Activated naive CD8-positive, alpha-beta T cell treated with anti-CD3 and anti-CD28 coated beads, Interleukin-2, amount 50 U/mL, for 24 hours (primary cell): ENCODE measurements around the gene NOA1.

ENCODE experiments used
- ATAC-seq: fragments of 150-1000 bp; cut with Tn5 transposase; one replicate; pipeline ENCODE4 v1.10.0; 2021
- DNase-seq: peaks from one replicate; pipeline ENCODE4 v3.0.0; 2021
- H3K27ac Mint-ChIP-seq: one replicate; pipeline ENCODE4 v1.8.0; 2021; ENCODE audit warnings: mild to moderate bottlenecking, mixed read lengths
- H3K27me3 Mint-ChIP-seq: one replicate; pipeline ENCODE4 v1.8.0; 2021; ENCODE audit warnings: mixed read lengths
- H3K36me3 Mint-ChIP-seq: one replicate; pipeline ENCODE4 v1.8.0; 2021; ENCODE audit warnings: low read depth, mixed read lengths
- H3K4me1 Mint-ChIP-seq: one replicate; pipeline ENCODE4 v1.8.0; 2021; ENCODE audit warnings: mixed read lengths
- H3K4me3 Mint-ChIP-seq: one replicate; pipeline ENCODE4 v1.8.0; 2021; ENCODE audit warnings: mild to moderate bottlenecking, moderate library complexity, mixed read lengths
- H3K9me3 Mint-ChIP-seq: one replicate; pipeline ENCODE4 v1.8.0; 2021; ENCODE audit warnings: mixed read lengths

Gene NOA1

GRCh38 chr4:56977321-56978012 lies at the start of gene NOA1:
Gene NOA1 (minus strand): TSS chr4:56977606. CDS start chr4:56977585, 21 bp downstream.
- H3K9me3 Mint-ChIP-seq = peaks cover 11% of the 10 kb centered on the region
- H3K4me1 Mint-ChIP-seq = peaks cover 61% of the 10 kb centered on the region
- H3K27ac Mint-ChIP-seq = peak within 1 kb of the TSS; percentile 99
- H3K4me3 Mint-ChIP-seq = peak within 1 kb of the TSS; percentile 100
- peaks cover 2% of the 10 kb centered on the region for H3K27me3 Mint-ChIP-seq
- peak; percentile 98 for DNase-seq
- ATAC-seq = peak; percentile 85
- H3K36me3 Mint-ChIP-seq = peaks cover 60% of the 10 kb centered on the region

DNA sequence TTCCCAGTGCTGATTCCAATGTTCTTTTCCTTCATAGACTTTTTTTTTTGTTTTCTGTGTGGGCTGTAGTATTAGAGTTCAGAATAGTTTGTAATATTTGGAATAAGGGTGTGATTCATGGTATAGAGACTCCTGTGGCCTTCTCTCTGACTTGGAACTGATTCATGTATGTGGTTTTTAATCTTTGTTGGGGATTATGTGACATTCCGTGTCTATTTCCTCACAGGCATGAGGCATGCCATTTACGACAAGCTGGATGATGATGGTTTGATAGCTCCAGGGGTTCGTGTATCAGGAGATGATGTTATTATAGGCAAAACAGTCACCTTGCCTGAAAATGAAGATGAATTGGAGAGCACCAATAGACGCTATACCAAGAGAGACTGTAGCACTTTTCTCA lies 45.7 kb upstream of the NOA1 start:
- no peak overlapping the region for H3K4me3 Mint-ChIP-seq
- no peaks in the 10 kb centered on the region for H3K27me3 Mint-ChIP-seq
- H3K36me3 Mint-ChIP-seq = peaks cover 68% of the 10 kb centered on the region
- DNase-seq (no peak), ATAC-seq (no peak)
- H3K4me1 Mint-ChIP-seq = no peaks in the 10 kb centered on the region
- H3K27ac Mint-ChIP-seq = no peak overlapping the region
- no peaks in the 10 kb centered on the region for H3K9me3 Mint-ChIP-seq

GRCh38 chr4:57020467-57021101 lies 43.2 kb upstream of the NOA1 start:
- Mint-ChIP-seq H3K36me3 (peaks cover 68% of the 10 kb centered on the region), H3K27me3 (no peaks in the 10 kb centered on the region), H3K4me1 (no peaks in the 10 kb centered on the region), H3K27ac (no peak overlapping the region), H3K9me3 (no peaks in the 10 kb centered on the region), H3K4me3 (no peak overlapping the region)
- ATAC-seq = no peak
- DNase-seq = no peak

GRCh38 chr4:57018980-57019379 lies 41.6 kb upstream of the NOA1 start:
- H3K4me3 Mint-ChIP-seq = no peak overlapping the region
- no peak overlapping the region for H3K27ac Mint-ChIP-seq
- H3K4me1 Mint-ChIP-seq = no peaks in the 10 kb centered on the region
- DNase-seq = no peak
- peaks cover 62% of the 10 kb centered on the region for H3K36me3 Mint-ChIP-seq
- no peaks in the 10 kb centered on the region for H3K9me3 Mint-ChIP-seq
- ATAC-seq = no peak
- H3K27me3 Mint-ChIP-seq = no peaks in the 10 kb centered on the region

- no peaks in the 10 kb centered on the region for H3K9me3 Mint-ChIP-seq
- H3K27ac Mint-ChIP-seq = peak overlapping the region; percentile 45
- H3K27me3 Mint-ChIP-seq = no peaks in the 10 kb centered on the region
- ATAC-seq = no peak
- H3K4me1 Mint-ChIP-seq = no peaks in the 10 kb centered on the region
- DNase-seq = no peak
- peaks cover 57% of the 10 kb centered on the region for H3K36me3 Mint-ChIP-seq
- H3K4me3 Mint-ChIP-seq = no peak overlapping the region
These were observed 36.2 kb upstream of the NOA1 start for GRCh38 chr4:57013543-57014120.

GRCh38 chr4:56999751-57000150 lies 22.3 kb upstream of the NOA1 start:
- peaks cover 58% of the 10 kb centered on the region for H3K36me3 Mint-ChIP-seq
- no peak for DNase-seq
- H3K27me3 Mint-ChIP-seq = no peaks in the 10 kb centered on the region
- ATAC-seq = no peak
- peaks cover 7% of the 10 kb centered on the region for H3K4me1 Mint-ChIP-seq
- no peak overlapping the region for H3K27ac Mint-ChIP-seq
- H3K9me3 Mint-ChIP-seq = no peaks in the 10 kb centered on the region
- H3K4me3 Mint-ChIP-seq = no peak overlapping the region

DNA sequence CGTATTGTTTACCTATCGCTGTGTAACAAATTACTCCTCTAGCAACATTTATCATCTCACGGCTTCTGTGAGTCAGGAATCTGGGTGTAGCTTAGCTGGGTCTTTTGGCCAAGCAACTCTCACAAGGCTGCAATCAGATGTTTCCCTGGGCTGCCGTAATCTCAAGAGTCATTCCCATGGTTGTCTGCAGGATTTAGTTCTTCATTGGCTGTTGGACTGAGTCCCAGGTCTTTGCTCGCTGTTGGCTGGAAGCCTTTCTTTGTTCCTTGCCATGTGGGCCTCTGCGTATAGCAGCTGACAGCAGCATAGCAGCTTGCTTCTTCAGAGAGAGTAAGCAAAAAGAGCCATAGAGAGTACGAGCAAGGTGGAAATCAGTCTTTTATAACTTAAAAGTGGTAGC lies 18.1 kb upstream of the NOA1 start:
- Mint-ChIP-seq H3K27me3 (no peaks in the 10 kb centered on the region), H3K36me3 (peaks cover 70% of the 10 kb centered on the region), H3K4me3 (no peak overlapping the region), H3K9me3 (no peaks in the 10 kb centered on the region), H3K27ac (no peak overlapping the region), H3K4me1 (peaks cover 10% of the 10 kb centered on the region)
- ATAC-seq = no peak
- DNase-seq = no peak

DNA sequence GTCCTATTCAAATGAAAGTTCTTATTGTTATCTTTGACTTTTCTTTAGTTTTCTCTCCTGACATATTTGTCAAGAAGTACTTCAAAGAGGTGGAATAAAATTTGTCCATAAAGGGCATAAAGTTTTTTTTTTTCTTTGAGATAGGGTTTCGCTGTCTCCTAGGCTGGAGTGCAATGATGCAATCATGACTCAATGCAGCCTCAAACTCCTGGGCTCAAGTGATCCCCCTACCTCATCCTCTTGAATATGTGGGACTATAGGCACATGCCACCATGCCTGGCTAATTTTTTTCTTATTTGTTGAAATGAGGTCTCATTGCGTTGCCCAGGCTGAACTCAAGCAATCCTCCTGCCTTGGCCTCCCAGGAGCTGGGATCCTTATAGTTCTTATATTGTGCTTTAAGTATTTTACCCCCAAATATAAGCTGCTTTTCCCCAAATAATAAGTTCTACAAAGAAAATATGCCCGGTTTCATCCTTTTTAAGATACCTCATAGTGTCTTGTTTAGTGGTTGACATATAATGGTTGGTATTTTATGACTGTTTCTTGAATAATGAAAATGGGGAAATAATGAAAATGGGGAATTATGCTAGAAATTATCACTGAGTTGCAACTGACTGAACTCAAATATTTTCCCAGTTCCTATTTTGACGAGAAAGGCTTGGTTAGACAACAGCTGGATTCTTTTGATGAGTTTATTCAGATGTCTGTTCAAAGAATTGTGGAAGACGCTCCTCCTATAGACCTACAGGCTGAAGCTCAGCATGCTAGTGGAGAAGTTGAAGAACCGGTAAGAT lies 12.9 kb upstream of the NOA1 start:
- Mint-ChIP-seq H3K27ac (peak overlapping the region; percentile 61), H3K9me3 (no peaks in the 10 kb centered on the region), H3K27me3 (no peaks in the 10 kb centered on the region), H3K36me3 (peaks cover 69% of the 10 kb centered on the region), H3K4me1 (peaks cover 24% of the 10 kb centered on the region), H3K4me3 (no peak overlapping the region)
- ATAC-seq = no peak
- no peak for DNase-seq

DNA sequence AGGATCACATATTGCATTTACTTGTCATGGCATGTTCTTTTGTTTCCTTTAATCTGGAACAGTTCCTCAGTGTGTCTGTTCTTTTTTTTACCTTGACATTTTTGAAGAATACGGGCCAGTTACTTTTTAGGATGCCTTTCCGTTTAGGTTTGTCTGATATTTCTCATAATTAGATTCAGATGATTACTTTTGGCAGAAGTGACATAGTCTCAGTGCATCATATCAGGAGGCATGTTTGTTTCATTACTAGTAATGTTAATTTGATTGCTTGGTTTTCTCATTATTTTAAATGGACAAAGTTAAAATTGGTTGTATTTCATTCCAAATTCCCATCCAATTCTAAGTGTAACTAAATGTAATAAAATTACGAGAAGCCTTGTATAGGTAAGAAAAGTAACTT lies 9.5 kb upstream of the NOA1 start:
- ATAC-seq = no peak
- no peaks in the 10 kb centered on the region for H3K9me3 Mint-ChIP-seq
- H3K27me3 Mint-ChIP-seq = no peaks in the 10 kb centered on the region
- H3K4me1 Mint-ChIP-seq = peaks cover 48% of the 10 kb centered on the region
- H3K27ac Mint-ChIP-seq = no peak overlapping the region
- H3K4me3 Mint-ChIP-seq = no peak overlapping the region
- peaks cover 59% of the 10 kb centered on the region for H3K36me3 Mint-ChIP-seq
- DNase-seq = no peak

GRCh38 chr4:56986192-56986591 lies 8.8 kb upstream of the NOA1 start:
- H3K4me1 Mint-ChIP-seq = peaks cover 52% of the 10 kb centered on the region
- H3K36me3 Mint-ChIP-seq = peaks cover 59% of the 10 kb centered on the region
- no peak overlapping the region for H3K27ac Mint-ChIP-seq
- no peak for DNase-seq
- H3K27me3 Mint-ChIP-seq = no peaks in the 10 kb centered on the region
- H3K9me3 Mint-ChIP-seq = no peaks in the 10 kb centered on the region
- no peak for ATAC-seq
- no peak overlapping the region for H3K4me3 Mint-ChIP-seq

DNA sequence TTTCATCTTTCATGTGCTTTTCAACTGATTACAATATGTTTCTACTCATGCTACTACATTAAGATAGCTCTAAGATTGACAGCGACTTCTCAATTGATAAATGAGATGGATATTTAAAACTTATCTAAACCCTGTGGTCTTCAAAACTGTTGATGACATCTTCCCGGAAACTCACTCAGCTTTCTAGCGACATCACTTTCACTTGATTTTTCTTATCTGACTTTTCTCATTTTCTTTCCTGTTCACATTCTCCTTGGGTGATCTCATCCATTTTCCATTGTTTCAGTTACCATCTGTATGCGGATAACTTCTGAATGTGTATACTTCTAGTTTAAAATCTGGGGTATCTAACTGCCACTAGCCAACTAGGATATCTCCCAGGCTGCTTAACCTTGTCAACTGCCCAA lies 4.4 kb upstream of the NOA1 start:
- H3K27me3 Mint-ChIP-seq = peaks cover 2% of the 10 kb centered on the region
- H3K4me1 Mint-ChIP-seq = peaks cover 49% of the 10 kb centered on the region
- no peaks in the 10 kb centered on the region for H3K9me3 Mint-ChIP-seq
- peaks cover 48% of the 10 kb centered on the region for H3K36me3 Mint-ChIP-seq
- H3K4me3 Mint-ChIP-seq = peak overlapping the region; percentile 100
- no peak for DNase-seq
- no peak for ATAC-seq
- peak overlapping the region; percentile 73 for H3K27ac Mint-ChIP-seq

DNA sequence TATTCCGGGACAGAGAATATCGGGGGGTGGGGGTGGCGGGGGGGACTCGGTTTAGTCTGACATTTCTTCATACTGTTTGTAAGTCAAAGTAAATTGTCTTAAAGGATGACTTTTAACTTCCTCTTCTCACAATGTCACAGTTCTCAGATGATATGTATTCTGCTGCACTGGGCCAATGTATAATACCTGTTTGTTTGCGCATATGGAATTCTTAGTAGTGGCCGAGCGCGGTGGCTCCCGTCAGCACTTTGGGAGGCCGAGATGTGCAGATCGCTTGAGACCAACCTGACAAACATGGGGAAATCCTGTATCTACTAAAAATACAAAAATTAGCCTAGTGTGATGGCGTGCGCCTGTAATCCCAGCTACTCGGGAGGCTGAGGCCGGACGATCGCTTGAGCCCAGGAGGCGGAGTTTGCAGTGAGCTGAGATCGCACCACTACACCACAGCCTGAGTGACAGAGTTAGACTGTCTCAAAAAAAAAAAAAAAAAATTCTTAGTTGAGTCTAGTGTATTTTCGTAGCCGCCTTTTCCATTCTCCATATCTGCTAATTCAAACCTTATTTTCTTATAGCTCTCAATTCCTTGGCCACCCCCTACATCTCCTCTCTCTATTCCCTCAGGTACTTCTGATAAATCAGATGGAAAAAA lies 2.1 kb upstream of the NOA1 start:
- peaks cover 49% of the 10 kb centered on the region for H3K36me3 Mint-ChIP-seq
- DNase-seq (peak; percentile 58), ATAC-seq (no peak)
- peaks cover 59% of the 10 kb centered on the region for H3K4me1 Mint-ChIP-seq
- H3K9me3 Mint-ChIP-seq = no peaks in the 10 kb centered on the region
- peak overlapping the region; percentile 100 for H3K4me3 Mint-ChIP-seq
- H3K27ac Mint-ChIP-seq = peak overlapping the region; percentile 99
- H3K27me3 Mint-ChIP-seq = peaks cover 2% of the 10 kb centered on the region

GRCh38 chr4:56978750-56979303 lies 1.4 kb upstream of the NOA1 start, which contains the start of gene POLR2B:
Gene POLR2B (plus strand): TSS chr4:56978896. CDS start chr4:56978986, 90 bp downstream.
- H3K27me3 Mint-ChIP-seq = peaks cover 2% of the 10 kb centered on the region
- ATAC-seq (peak; percentile 48), DNase-seq (peak; percentile 94)
- H3K4me1 Mint-ChIP-seq = peaks cover 57% of the 10 kb centered on the region
- peaks cover 51% of the 10 kb centered on the region for H3K36me3 Mint-ChIP-seq
- peak within 1 kb of the TSS; percentile 100 for H3K4me3 Mint-ChIP-seq
- peak within 1 kb of the TSS; percentile 99 for H3K27ac Mint-ChIP-seq
- H3K9me3 Mint-ChIP-seq = peaks cover 3% of the 10 kb centered on the region

GRCh38 chr4:56976837-56977320 lies 527 bp downstream of the NOA1 start:
- peaks cover 62% of the 10 kb centered on the region for H3K4me1 Mint-ChIP-seq
- peaks cover 65% of the 10 kb centered on the region for H3K36me3 Mint-ChIP-seq
- ATAC-seq (peak; percentile 20), DNase-seq (peak; percentile 48)
- peaks cover 11% of the 10 kb centered on the region for H3K9me3 Mint-ChIP-seq
- peak overlapping the region; percentile 99 for H3K27ac Mint-ChIP-seq
- peak overlapping the region; percentile 100 for H3K4me3 Mint-ChIP-seq
- peaks cover 2% of the 10 kb centered on the region for H3K27me3 Mint-ChIP-seq
